OCI-LY3 (cell line): ENCODE measurements around the gene DDX60.
"Not testable (repeated sequence)": the region's sequence is repeated elsewhere in the genome, so short reads cannot be mapped to it uniquely, and the experiment has no call there.

Source experiments
- H2AFZ ChIP-seq: fragments of 200-600, 300-600 bp; shearing (Covaris generic); 2 replicates; pipeline ENCODE4 v1.6.0; 2014; ENCODE audit warnings: antibody characterized with exemption, low read depth, low read length
- H3K27ac ChIP-seq: fragments of 200-600, 300-600 bp; sonication (generic); 2 replicates; pipeline ENCODE4 v1.5.1; 2014; ENCODE audit warnings: mild to moderate bottlenecking, low read length, moderate library complexity, mixed read lengths
- H3K27me3 ChIP-seq: fragments of 200-600, 300-600 bp; sonication (generic); 2 replicates; pipeline ENCODE4 v1.6.1; 2014; ENCODE audit warnings: low read depth, low read length, mixed read lengths
- H3K36me3 ChIP-seq: fragments of 200-600, 300-600 bp; sonication (generic); replicated peaks from 2 replicates; pipeline ENCODE3; 2014; ENCODE audit warnings: low read depth, low read length, mixed read lengths
- H3K4me1 ChIP-seq: fragments of 300-600, 200-600 bp; sonication (generic); 2 replicates; pipeline ENCODE4 v1.6.1; 2014; ENCODE audit warnings: low read length, mixed read lengths
- H3K4me2 ChIP-seq: fragments of 200-600, 300-600 bp; sonication (generic); 2 replicates; pipeline ENCODE4 v1.6.1; 2014; ENCODE audit warnings: low read length, mixed read lengths
- H3K4me3 ChIP-seq: fragments of 300-600, 200-600 bp; sonication (generic); 2 replicates; pipeline ENCODE4 v1.5.1; 2014; ENCODE audit warnings: antibody characterized with exemption, mild to moderate bottlenecking, low read length, moderate library complexity
- H3K79me2 ChIP-seq: fragments of 300-600, 200-600 bp; shearing (Covaris generic); 2 replicates; pipeline ENCODE4 v1.6.1; 2014; ENCODE audit warnings: mild to moderate bottlenecking, low read length, mixed read lengths
- H3K9ac ChIP-seq: fragments of 300-600, 200-600 bp; shearing (Covaris generic); 2 replicates; pipeline ENCODE4 v1.6.0; 2014; ENCODE audit warnings: mild to moderate bottlenecking, low read length, moderate library complexity
- H3K9me3 ChIP-seq: fragments of 200-600, 300-600 bp; shearing (Covaris generic); 2 replicates; pipeline ENCODE4 v1.6.1; 2014; ENCODE audit warnings: low read length, mixed read lengths; ENCODE audit not compliant: insufficient read depth
- H4K20me1 ChIP-seq: fragments of 200-600, 300-600 bp; sonication (generic); 2 replicates; pipeline ENCODE4 v1.6.1; 2016; ENCODE audit warnings: low read length, mixed read lengths; ENCODE audit not compliant: insufficient read depth
- CTCF ChIP-seq: fragments of 200-600, 300-600 bp; sonication (generic); IDR thresholded peaks from 2 replicates; pipeline ENCODE4 v1.5.1; 2014; ENCODE audit warnings: antibody characterized with exemption, low read length, low read depth
- EZH2phosphoT487 ChIP-seq: fragments of 200-600 bp; shearing (Covaris generic); IDR thresholded peaks from 2 replicates; pipeline ENCODE4 v1.6.1; 2018; ENCODE audit warnings: antibody characterized with exemption, mixed run types, low read depth

The DDX60 gene

GRCh38 chr4:168309781-168310180, 8.8 kb downstream of the DDX60 start:
- Histone ChIP-seq H3K79me2 (no peaks in the 10 kb centered on the region), H4K20me1 (no peaks in the 10 kb centered on the region), H3K27me3 (no peaks in the 10 kb centered on the region), H3K4me3 (no peak overlapping the region), H3K9me3 (no peaks in the 10 kb centered on the region), H3K36me3 (no peaks in the 10 kb centered on the region), H3K4me1 (no peaks in the 10 kb centered on the region), H2AFZ (no peak overlapping the region), H3K4me2 (no peak overlapping the region), H3K9ac (no peak overlapping the region), H3K27ac (no peak overlapping the region)
- TF ChIP-seq EZH2phosphoT487, result no peak

GRCh38 chr4:168308912-168309311, 9.6 kb downstream of the DDX60 start:
- no peak overlapping the region for H3K4me3 ChIP-seq
- no peaks in the 10 kb centered on the region for H3K36me3 ChIP-seq
- no peaks in the 10 kb centered on the region for H3K27me3 ChIP-seq
- H3K4me2 ChIP-seq, result no peak overlapping the region
- H3K79me2 ChIP-seq, result no peaks in the 10 kb centered on the region
- no peaks in the 10 kb centered on the region for H3K9me3 ChIP-seq
- TF ChIP-seq EZH2phosphoT487 (no peak), CTCF (no peak)
- H4K20me1 ChIP-seq, result no peaks in the 10 kb centered on the region
- H2AFZ ChIP-seq, result no peak overlapping the region
- H3K27ac ChIP-seq, result no peak overlapping the region
- no peak overlapping the region for H3K9ac ChIP-seq
- H3K4me1 ChIP-seq, result no peaks in the 10 kb centered on the region

GRCh38 chr4:168306476-168306875, 12.1 kb downstream of the DDX60 start:
- no peaks in the 10 kb centered on the region for H3K36me3 ChIP-seq
- no peak overlapping the region for H3K4me2 ChIP-seq
- no peak overlapping the region for H3K9ac ChIP-seq
- H3K27ac ChIP-seq, result no peak overlapping the region
- H3K4me1 ChIP-seq, result no peaks in the 10 kb centered on the region
- H3K79me2 ChIP-seq, result no peaks in the 10 kb centered on the region
- TF ChIP-seq EZH2phosphoT487 (no peak), CTCF (no peak)
- no peak overlapping the region for H2AFZ ChIP-seq
- no peaks in the 10 kb centered on the region for H3K27me3 ChIP-seq
- no peak overlapping the region for H3K4me3 ChIP-seq
- H4K20me1 ChIP-seq, result no peaks in the 10 kb centered on the region
- no peaks in the 10 kb centered on the region for H3K9me3 ChIP-seq

GRCh38 chr4:168304744-168305459, 13.7 kb downstream of the DDX60 start:
- H2AFZ ChIP-seq, result no peak overlapping the region
- H3K79me2 ChIP-seq, result no peaks in the 10 kb centered on the region
- H3K4me1 ChIP-seq, result no peaks in the 10 kb centered on the region
- TF ChIP-seq EZH2phosphoT487 (no peak), CTCF (no peak)
- no peak overlapping the region for H3K4me3 ChIP-seq
- no peaks in the 10 kb centered on the region for H3K27me3 ChIP-seq
- no peak overlapping the region for H3K27ac ChIP-seq
- H4K20me1 ChIP-seq, result no peaks in the 10 kb centered on the region
- H3K4me2 ChIP-seq, result no peak overlapping the region
- no peaks in the 10 kb centered on the region for H3K9me3 ChIP-seq
- H3K9ac ChIP-seq, result no peak overlapping the region
- no peaks in the 10 kb centered on the region for H3K36me3 ChIP-seq

GRCh38 chr4:168303430-168303829, 15.1 kb downstream of the DDX60 start:
- not testable (repeated sequence) for H3K4me1 ChIP-seq, H3K4me3 ChIP-seq, H3K27me3 ChIP-seq, H3K36me3 ChIP-seq, H2AFZ ChIP-seq, H3K4me2 ChIP-seq, H3K79me2 ChIP-seq, H3K27ac ChIP-seq, H4K20me1 ChIP-seq, H3K9ac ChIP-seq, H3K9me3 ChIP-seq
